SK-N-MC (cell line): ENCODE data around the gene RASSF4.

Experiments
- DNase-seq: peaks from one replicate; pipeline ENCODE4 v3.0.0-alpha.2; 2011; ENCODE audit warnings: low read depth, low spot score
- H3K27ac ChIP-seq: fragments of 200-600 bp; sonication (generic); 2 replicates; pipeline ENCODE4 v1.5.1; 2016; ENCODE audit warnings: mixed run types
- H3K36me3 ChIP-seq: fragments of 200-600 bp; sonication (generic); 2 replicates; pipeline ENCODE4 v1.6.1; 2017; ENCODE audit warnings: antibody characterized with exemption, low read length, mixed read lengths; ENCODE audit not compliant: insufficient read depth
- H3K4me3 ChIP-seq: fragments of 200-600 bp; sonication (generic); 2 replicates; pipeline ENCODE4 v1.5.1; 2016
- H3K9ac ChIP-seq: fragments of 200-600 bp; sonication (generic); 2 replicates; pipeline ENCODE4 v1.8.0; 2017; ENCODE audit warnings: mixed run types, mixed read lengths; ENCODE audit not compliant: insufficient read length
- H3K9me3 ChIP-seq: fragments of 200-600 bp; sonication (generic); 2 replicates; pipeline ENCODE4 v1.6.1; 2017; ENCODE audit warnings: low read depth, mild to moderate bottlenecking, antibody characterized with exemption, low read length, moderate library complexity, mixed read lengths
- EZH2 ChIP-seq: fragments of 200-600 bp; sonication (generic); IDR thresholded peaks from one replicate; pipeline ENCODE4 v1.6.1; 2017; ENCODE audit warnings: antibody characterized with exemption
- FOXP2 ChIP-seq: optimal IDR thresholded peaks from 2 replicates; pipeline ENCODE3; 2011; ENCODE audit warnings: mild to moderate bottlenecking, moderate library complexity; ENCODE audit not compliant: insufficient read depth; ENCODE audit errors: extremely low read length, control extremely low read depth
- POLR2AphosphoS5 ChIP-seq: IDR thresholded peaks from 2 replicates; pipeline ENCODE4 v1.6.1; 2012; ENCODE audit warnings: mild to moderate bottlenecking, low read depth, low read length, borderline replicate concordance

The RASSF4 gene

DNA sequence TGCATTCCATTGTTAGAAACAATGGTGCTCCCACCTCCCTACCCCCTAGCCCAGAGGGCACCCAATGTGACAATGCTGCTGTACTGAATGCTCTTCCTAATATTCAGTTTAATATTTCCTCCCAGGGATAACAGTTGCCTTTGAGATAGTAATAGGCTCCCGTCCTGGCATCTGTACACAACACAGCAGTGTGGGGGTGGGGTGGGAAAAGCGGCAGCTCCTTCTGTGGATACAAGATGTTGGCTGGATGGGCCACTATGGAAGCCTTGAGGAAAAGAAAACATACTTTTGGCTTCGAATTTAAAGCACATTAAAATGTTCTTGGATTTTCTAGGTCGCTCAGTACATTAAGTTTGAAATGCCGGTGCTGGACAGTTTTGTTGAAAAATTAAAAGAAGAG is 32.0 kb downstream of the RASSF4 start:
- no peak overlapping the region for H3K4me3 ChIP-seq
- no peaks in the 10 kb centered on the region for H3K36me3 ChIP-seq
- H3K27ac ChIP-seq: no peak overlapping the region
- H3K9ac ChIP-seq: no peak overlapping the region
- no peaks in the 10 kb centered on the region for H3K9me3 ChIP-seq
- TF ChIP-seq POLR2AphosphoS5 (no peak), EZH2 (no peak), FOXP2 (no peak)
- DNase-seq: no peak

DNA sequence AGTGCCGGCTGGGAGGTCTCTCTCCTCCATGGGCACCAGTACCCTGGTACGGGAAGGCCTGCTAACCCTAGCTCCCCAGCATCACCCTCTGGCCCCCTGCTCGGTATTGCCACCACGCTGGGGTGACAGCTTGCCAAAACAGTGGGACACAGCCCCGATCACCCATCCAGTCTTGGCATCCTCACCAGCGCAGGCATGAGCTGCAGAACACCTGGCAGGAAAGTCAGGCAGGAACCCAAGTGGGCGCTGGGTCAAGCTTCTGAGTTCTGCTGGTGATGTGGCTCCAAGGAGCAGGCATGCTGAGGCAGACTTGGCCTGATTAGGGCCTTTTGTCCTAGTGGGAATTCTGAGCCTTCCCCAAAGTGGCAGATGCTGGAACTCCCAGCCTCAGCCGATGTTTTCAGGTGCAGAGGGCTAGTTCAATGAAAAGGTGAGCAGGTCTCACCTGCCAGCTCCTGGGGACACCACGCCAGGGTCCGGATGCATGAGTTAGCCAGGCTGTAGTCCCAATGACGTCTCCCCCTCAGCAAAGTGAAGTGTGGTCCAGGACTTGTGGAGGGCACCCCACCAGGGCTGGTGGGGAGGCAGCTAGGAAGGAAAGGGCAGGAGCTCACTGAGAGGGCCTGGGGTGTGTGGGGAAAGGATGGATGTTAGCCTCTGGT is 32.6 kb downstream of the RASSF4 start:
- Histone ChIP-seq H3K4me3 (no peak overlapping the region), H3K9me3 (no peaks in the 10 kb centered on the region), H3K9ac (no peak overlapping the region), H3K36me3 (no peaks in the 10 kb centered on the region), H3K27ac (no peak overlapping the region)
- TF ChIP-seq POLR2AphosphoS5 (no peak), FOXP2 (no peak), EZH2 (no peak)
- no peak for DNase-seq

DNA sequence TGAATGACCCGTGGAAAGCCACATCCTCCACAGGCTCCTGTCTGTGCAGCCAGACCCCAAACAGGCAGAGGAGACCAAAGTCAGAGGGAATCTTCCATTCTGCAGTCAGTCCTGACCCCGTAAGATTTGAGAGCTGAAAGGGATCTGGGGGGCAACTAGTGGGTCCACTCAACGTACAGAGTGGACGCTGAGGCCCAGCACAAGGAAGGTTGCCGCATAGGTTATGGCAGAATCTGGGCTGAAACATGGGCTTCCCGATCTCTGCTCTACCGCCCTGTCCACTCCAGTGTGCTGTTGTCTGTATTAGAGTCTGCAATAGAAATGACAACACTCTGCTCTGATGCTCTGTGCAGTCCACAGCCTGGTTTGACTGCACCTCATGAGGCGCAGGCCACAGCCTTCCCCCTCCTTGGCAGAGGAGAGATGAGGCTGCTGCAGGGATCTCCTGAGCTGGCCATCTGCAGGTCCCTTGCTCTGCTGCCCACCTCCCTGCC is 33.2 kb downstream of the RASSF4 start:
- Histone ChIP-seq H3K27ac (no peak overlapping the region), H3K4me3 (no peak overlapping the region), H3K9ac (no peak overlapping the region), H3K36me3 (no peaks in the 10 kb centered on the region), H3K9me3 (no peaks in the 10 kb centered on the region)
- no peak for DNase-seq
- TF ChIP-seq POLR2AphosphoS5: no peak
- no peak for TF ChIP-seq FOXP2
- TF ChIP-seq EZH2: no peak

DNA sequence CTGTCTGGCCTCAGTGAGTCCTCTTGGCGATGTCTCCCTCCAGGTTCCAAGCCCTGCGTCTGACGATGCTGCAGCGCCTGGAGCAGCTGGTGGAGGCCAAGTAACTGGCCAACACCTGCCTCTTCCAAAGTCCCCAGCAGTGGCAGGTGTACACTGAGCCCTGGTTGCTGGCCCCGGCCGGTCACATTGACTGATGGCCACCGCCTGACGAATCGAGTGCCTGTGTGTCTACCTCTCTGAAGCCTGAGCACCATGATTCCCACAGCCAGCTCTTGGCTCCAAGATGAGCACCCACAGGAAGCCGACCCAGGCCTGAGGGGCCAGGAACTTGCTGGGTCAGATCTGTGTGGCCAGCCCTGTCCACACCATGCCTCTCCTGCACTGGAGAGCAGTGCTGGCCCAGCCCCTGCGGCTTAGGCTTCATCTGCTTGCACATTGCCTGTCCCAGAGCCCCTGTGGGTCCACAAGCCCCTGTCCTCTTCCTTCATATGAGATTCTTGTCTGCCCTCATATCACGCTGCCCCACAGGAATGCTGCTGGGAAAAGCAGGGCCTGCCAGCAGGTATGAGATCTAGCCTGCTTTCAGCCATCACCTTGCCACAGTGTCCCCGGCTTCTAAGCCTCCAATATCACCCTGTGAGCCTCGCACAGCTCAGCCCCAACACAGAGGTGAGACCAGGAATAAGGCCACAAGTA is 33.8 kb downstream of the RASSF4 start:
- TF ChIP-seq EZH2 (no peak), POLR2AphosphoS5 (no peak), FOXP2 (no peak)
- Histone ChIP-seq H3K4me3 (no peak overlapping the region), H3K9ac (no peak overlapping the region), H3K36me3 (no peaks in the 10 kb centered on the region), H3K27ac (no peak overlapping the region), H3K9me3 (no peaks in the 10 kb centered on the region)
- no peak for DNase-seq

DNA sequence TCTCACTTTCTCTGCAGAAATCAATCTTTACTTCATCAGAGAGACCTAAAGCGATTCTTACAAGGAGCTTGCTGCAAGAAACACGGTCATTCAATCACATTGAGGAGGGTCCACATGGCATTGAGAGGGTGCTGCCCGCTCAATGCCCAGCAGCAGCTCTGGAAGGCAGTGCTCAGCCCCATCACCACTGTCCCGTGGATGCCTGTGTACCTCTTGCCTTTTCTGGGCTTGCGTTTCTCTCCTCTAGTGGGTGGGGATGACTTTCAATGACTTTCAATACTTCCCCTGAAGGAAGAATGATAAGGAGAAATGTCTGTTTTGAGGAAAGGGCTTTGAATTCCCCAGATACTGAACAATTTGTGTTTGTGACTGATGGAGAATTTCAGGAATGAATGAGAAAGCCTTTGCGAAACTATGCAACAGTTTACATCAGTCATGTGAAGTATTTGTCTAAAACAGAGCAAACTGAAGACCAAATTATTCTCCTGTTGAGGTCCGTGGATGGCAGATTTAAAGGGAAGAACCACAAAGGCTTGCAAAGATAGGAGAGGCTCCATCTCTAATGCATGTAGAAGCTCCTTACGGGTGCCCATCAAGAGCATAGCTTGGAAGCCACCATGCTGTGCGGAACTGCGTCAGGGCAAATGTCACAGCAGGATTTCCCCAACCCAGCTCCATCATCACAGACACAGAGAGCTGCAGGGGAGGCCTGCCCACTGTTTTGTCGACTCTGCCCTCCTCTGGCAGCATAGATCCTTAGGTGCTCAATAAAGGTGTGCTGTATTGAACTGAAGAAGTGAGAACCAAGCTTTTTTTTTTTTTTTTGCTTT is 34.5 kb downstream of the RASSF4 start:
- no peak for DNase-seq
- H3K9me3 ChIP-seq: no peaks in the 10 kb centered on the region
- no peak overlapping the region for H3K9ac ChIP-seq
- no peak overlapping the region for H3K27ac ChIP-seq
- H3K4me3 ChIP-seq: no peak overlapping the region
- no peaks in the 10 kb centered on the region for H3K36me3 ChIP-seq
- TF ChIP-seq EZH2: no peak
- TF ChIP-seq FOXP2: no peak
- no peak for TF ChIP-seq POLR2AphosphoS5

DNA sequence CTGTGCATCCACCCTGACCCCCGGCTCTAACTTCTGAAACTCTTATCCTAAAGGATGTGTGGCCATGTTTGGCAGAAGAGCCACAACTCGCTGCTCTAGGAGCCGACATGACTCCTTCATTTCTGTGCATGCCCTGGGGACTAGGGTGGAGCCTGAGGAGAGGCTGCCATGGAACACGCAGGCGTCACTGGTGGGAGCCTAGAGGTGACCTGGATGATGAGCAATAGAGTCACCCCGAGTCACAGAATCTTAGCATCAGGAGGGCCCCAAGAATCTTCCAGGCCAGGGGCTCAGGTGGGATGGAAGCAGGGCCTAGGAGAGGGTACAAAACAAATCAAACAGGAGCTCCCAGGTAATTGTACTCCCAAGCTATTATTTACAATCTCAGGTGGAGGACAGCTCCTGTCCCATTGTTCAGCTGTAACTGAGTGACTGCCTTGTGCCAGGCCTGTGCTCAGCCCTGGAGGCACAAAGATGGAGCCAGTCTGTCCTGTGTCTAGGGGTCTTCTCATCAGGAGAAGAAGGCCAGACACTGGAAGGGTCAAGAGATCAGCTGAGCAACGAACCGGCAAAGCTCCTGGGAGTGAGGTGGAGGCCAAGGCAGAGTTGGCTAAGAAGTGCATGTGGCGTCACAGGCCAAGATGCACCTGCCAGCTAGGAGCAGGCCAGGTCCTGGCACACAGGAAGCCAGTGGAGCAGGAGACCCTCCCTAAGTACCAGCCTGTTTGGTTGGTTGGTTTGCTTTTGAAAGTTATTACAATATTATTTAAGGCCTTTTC is 35.3 kb downstream of the RASSF4 start:
- DNase-seq: no peak
- H3K27ac ChIP-seq: no peak overlapping the region
- H3K36me3 ChIP-seq: no peaks in the 10 kb centered on the region
- H3K9ac ChIP-seq: no peak overlapping the region
- H3K9me3 ChIP-seq: no peaks in the 10 kb centered on the region
- H3K4me3 ChIP-seq: no peak overlapping the region
- TF ChIP-seq FOXP2: no peak
- TF ChIP-seq EZH2: no peak
- no peak for TF ChIP-seq POLR2AphosphoS5

DNA sequence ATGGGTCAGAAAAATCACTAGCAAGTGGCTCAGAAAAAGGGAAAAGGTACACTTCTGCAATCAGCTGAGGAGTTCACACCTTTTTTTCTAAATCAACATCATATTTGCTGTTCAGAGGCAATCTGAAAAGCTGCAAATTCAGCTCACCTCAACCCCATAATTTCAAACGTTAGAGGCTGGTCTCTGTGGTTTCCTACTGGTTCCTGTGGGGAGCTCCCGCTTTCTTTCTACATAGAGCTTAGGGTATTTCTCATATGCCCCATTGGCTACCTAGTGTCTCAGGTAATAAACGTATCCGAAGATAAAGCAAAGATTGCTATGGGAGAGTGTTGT is 35.9 kb downstream of the RASSF4 start:
- DNase-seq: no peak
- no peak overlapping the region for H3K9ac ChIP-seq

More for the DNA sequence above, 35.9 kb downstream of the RASSF4 start:
- Histone ChIP-seq H3K9me3 (no peaks in the 10 kb centered on the region), H3K36me3 (no peaks in the 10 kb centered on the region), H3K27ac (no peak overlapping the region), H3K4me3 (no peak overlapping the region)
- TF ChIP-seq POLR2AphosphoS5 (no peak), FOXP2 (no peak), EZH2 (no peak)
